NCI-H526 (cell line): Measurements from ENCODE around the gene GRM4.
"Not testable (repeated sequence)": the region's sequence is repeated elsewhere in the genome, so short reads cannot be mapped to it uniquely, and the experiment has no call there.

ENCODE experiments used
- DNase-seq, 2 experiments: peaks; one replicate each; lab custom pipeline; 2025; lab: John Stamatoyannopoulos, UW

GRM4 gene

DNA sequence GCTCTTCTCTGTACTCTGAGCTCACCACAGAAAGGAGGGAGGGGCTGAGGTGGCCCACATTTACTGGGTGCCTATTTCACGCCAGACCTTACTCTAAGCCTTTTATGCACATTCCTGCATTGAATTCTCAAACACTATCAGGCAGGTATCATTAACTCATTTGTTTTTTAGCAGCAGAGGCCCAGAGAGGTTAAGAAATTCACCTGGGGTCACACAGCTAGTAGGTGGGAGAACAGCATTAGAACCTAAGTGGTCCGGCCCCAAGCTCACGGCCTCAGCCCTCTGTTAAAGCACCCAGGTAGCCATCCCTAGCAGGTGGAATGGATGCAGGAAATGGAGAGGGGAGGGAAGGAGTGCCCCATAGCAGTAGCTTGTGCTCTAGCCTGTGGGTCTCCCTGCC is 84.5 kb downstream of the GRM4 start:
- no peak for DNase-seq

DNA sequence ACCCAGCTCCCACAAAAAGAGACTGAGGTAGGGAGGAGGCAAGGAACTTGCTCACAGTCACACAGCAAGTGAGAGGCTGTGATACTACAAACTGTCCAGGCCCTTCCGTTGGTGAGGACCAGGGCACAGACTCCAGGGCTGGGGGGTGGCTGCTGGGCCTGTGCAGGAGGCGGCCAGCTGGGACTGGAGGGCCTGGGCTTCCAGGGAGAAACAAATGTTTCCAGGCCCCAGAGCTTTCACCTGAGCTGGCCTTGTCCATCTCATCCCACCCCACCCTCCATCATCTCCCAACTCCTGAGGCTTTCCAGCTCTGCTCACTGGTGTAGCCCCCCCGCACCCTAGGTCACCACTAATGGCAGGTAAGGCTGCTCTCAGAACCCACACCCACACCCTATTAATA is 86.0 kb downstream of the GRM4 start:
- no peak for DNase-seq

- no peak for DNase-seq
Observed at GRCh38 chr6:34059136-34059731, 86.7 kb downstream of the GRM4 start.

GRCh38 chr6:34057790-34058189 is 88.1 kb downstream of the GRM4 start:
- DNase-seq: no peak

- no peak for DNase-seq
Observed at GRCh38 chr6:34057191-34057590, 88.7 kb downstream of the GRM4 start.

DNA sequence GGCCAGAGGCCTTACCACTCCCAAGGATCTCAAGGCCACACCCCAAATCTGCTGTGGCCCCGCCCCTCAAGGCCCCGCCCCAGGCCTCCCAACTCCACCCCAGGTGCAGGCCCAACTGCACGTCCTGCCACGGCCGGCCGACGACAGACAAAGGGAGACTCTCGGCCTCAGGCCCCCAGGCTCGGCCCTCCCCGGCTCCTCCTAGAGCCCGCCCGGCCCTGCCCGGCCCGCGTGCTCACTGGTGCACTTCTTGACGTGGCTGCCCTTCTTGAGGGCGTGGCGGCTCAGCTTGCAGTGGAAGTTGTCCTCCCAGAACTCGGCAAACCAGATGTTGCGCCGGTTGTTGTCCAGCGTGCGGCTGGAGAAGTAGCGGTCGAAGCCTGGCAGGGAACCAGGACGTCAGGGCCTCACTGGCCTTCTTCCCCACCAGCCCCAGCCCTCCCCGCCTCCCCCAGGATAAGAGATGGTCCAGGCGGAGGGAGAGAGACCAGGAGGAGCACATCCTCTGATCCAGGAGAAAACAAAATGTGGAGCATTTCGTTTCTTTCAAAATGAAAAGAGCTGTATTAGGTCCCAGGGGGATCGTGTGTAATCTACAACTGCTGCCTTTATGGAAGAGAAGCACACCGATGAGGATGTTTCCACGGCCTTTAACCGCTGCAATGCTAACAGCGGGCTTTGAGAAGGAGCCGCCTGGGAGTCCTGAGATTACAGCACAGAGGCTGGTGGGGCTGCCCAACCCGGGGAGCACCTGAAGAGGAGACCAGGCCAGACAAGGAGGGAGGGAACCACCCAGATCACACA is 89.4 kb downstream of the GRM4 start:
- peak; percentile 53 to 76 for DNase-seq

- DNase-seq: peak; percentile 67 to 91
Observed at GRCh38 chr6:34055223-34055933, 90.5 kb downstream of the GRM4 start.

- DNase-seq: peak; percentile 34 to 67
Observed at GRCh38 chr6:34053721-34054120, 92.2 kb downstream of the GRM4 start.

DNA sequence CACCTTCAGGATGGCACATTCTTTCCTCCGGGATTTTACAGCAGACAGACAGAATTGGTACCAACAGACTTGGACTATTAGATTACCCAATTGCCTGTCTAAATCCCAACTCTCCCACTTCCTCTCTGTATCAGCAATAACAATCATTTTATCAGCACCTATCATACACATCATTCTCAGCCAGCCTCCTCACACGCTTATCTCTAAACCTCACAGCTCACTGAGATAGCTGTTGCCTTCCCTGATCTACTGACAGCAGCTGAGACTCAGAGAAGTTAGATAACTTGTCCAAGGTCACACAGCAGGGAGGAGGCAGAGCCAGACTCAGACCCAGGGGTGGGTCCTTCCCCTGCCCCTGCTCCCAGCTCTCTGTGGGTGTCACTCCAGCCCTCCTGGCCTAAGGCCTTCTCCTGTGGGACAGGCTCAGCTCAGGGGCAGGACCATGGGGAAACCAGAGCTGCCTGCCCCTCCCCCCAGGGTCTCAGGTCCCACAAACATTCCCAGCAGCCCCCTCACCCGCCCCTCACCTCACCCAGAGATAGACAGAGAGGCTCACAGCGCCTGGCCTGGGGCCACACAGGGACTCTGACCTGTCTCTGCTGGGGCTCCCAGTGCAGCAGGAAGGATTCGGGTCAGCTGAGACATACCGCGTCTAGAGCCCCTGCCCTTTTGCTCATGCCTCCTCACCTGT is 92.8 kb downstream of the GRM4 start:
- no peak for DNase-seq

GRCh38 chr6:34052071-34052825 is 93.6 kb downstream of the GRM4 start:
- no peak for DNase-seq

DNA sequence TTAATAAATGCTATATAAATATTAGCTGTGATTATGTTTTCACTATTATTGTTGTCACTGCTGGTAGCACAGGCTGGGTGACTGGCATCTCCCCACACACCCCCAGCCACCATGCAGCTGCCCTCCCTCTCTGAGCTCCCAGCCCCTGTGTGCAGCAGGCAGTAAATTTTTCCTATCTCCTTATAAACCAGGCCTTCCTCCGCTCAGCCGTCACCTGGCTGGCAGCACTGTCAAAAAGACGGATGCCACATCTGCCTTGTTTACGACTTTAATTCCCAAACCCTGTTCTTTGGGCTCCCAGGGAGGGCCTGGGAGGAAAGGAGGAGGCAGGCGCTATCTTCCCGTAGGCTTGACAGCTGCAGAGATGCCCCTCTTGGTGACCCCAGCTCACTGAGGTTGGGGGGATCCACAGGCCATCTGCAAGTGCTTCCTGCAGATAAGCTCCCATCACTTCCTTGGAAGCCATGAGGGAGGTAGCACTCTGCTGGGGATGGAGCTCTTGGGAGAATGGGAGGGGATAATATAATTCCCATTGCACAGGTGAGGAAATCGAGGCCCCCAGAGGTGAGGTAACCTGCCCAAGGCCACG is 94.5 kb downstream of the GRM4 start:
- DNase-seq: no peak

GRCh38 chr6:34050691-34051090 is 95.2 kb downstream of the GRM4 start:
- DNase-seq: no peak

DNA sequence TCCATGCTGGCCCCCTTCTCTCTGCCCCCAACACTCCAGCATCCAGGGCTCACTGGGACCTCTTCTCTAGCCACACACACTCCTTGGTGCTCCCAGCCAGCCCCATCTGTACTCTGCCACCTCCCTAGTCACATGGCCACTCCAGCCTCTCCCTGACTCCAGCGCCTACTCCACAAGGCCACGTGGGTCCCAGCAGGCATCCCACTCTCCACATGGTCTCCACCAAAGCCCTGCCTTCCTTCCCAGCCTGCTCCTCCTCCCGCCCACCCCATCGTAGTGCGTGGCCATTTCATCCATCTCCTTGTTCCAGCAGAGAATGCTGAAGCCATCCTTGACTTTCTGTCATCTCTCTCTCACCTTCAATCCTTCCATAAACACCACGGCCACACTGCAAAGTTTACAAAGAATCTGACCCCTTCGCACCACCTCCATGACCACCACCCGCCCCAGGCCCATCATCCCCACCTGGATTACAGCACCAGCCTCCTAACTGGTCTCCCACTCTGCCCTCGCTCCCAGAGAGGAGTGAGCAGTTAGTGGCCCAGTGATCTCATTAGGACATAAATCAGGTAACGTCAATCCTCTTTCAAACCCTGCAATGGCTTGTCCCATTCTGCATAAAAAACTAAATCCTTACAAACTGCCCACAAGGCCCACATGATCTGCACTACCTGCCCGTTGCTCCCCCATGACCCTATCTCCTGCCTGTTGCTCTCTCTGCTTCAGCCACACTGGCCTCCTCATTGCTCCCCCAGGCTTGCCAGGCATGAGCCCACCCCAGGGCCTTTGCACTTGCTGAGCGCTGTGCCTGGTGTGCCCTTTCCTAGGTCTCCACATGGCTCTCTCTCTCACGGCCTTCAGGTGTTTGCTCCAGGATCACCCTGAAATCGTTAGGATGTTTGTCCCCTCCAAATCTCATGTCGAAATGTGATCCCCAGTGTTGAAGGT is 96.2 kb downstream of the GRM4 start:
- DNase-seq: no peak

DNA sequence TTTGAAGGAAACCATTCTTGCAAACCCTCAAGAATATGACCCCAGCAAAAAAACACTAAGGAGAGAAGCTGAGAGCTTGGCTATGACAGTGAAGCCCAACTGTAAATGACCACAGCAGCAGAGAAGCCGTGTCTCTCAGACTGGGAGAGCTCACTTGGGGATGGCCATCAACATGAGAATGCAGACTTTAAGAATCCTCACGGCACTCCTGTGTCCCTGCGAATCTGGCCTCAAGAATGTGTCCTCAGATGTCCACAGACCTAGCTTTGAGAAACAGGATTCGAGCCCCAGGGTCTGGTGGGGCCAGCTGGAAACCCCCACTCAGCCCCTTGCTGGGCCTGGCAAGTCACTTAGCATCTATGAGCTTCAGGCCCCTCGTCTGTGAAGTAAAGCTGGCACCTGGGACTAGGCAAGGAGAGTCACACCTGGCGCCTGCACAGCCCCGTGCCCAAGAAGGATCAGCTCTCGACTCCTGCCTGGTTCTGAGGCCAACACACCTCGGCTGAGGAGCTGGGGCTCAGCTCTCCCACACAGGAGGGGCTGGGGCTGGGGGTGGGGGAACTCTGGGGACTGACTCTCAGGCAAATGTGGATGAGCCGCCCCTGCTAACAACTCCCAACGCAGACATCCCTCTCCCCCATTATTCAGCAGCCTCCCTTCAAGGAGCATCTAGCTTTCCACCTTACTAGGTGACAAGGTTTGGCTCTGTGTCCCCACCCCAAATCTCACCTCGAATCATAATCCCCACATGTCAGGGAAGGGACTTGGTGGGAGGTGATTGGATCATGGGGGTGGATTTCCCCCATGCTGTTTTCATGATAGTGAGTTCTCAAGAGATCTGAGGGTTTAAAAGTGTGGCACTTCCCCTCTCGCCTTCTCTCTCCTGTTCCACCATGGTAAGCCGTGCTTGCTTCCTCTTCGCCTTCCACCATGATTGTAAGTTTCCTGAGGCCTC is 97.7 kb downstream of the GRM4 start:
- DNase-seq: no peak

GRCh38 chr6:34046617-34047016 is 99.3 kb downstream of the GRM4 start:
- DNase-seq: no peak

DNA sequence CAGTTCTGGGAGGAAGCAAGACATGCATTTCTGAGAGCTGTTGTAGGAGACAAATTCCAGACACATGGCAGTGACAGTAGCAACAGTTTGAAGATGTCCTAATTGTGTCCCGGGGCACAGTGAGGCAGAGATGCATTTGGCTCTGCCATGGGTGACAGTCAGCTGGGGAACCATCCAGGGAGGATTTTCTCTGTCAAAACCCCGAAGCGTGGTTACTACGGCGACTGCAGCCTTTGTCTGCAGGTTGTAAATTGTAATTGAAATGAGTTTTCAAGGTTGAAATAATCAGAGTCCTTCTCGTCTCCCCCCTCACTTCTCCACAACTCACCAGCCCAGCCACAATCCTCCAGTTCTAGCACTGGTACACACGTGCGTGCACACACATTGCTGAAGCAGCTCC is 100.1 kb downstream of the GRM4 start:
- DNase-seq: no peak

DNA sequence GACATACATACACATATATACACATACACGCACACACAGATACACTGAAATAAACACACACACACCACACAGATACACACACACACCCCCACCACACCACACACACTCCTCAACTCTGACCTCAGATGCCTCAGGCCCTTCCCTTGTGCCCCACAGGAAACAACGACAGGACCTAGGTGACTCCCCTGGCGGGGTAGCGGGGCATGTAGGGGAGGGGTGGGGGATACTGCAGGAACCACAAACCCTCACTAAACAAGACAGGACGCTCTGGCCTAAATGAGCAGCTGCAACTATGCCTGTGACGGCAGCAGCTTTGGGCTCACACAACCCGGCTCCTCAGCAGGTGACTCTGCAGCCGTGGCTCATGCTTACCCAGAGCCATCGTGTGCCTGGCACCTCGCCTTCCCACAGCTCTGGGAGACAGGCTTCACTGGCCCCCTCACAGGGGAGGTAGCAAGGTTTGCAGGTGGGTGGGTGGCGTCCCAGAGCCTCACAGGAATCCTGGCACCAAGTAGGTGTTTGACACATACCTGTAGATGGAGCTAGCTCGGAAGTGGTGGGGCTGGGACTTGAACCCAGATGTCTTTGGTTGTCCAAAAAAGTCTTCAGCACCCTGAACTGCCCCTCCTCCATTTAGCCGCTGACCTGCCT is 100.8 kb downstream of the GRM4 start:
- no peak for DNase-seq

DNA sequence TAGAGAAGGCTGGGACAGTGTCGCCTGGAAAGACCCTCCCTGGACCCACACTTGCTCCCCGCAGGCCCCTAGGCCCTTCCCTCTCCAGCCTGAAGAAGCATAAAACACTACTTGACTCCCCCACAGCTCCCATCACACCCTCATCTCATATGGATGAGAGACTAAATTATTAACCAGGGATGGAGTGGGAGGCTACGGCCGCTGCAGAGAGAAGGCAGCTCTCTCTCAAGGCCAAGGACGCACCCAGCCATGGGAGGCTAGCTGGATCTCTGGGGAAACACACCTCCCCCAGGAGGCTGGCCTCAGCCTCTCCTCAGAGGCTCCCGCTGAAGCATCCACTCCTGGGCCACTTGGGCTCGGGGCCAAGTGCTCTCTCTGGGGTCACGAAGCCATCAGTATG is 102.5 kb downstream of the GRM4 start:
- DNase-seq: no peak

DNA sequence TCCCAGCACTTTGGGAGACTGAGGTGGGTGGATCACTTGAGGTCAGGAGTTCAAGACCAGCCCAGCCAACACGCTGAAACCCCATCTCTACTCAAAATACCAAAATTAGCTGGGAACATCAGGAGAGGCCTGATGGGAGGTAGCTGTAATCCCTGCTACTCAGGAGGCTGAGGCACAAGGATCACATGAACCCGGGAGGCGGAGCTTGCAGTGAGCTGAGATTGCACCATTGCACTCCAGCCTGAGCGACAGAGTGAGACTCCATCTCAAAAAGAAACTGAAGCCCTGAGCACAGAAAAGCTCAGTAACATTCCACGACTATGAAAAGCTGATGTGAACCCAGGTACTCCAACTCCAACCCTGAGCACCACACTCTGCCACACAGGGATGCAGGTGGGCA is 103.9 kb downstream of the GRM4 start:
- DNase-seq: not testable (repeated sequence)
